Smooth muscle cell of the brain vasculature (primary cell): Measurements from ENCODE around the gene MAGI1.
"Not testable (repeated sequence)": the region's sequence is repeated elsewhere in the genome, so short reads cannot be mapped to it uniquely, and the experiment has no call there.

Source experiments
- DNase-seq: peaks from one replicate; pipeline ENCODE4 v3.0.0-alpha.2; 2012; ENCODE audit warnings: low read depth, low spot score

Gene MAGI1

DNA sequence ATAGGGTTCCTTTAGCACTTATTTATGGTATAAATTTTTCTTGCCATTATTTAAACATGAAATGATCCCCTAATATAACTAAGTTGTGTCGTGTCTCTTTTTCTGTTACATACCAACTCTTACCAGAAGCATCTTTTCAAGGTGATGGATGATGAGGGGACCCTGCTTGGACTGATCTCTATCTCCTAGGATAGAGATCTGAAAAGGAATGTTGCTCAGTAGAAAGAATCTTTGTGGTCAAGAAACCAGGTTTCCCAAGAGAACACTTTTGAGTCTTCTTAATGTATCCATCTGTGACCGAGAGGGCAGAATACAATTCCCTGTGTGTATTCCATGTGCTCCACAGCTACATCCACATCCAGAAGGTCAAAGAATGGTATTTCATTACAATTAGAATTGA is 409.7 kb downstream of the MAGI1 start:
- DNase-seq, result no peak

DNA sequence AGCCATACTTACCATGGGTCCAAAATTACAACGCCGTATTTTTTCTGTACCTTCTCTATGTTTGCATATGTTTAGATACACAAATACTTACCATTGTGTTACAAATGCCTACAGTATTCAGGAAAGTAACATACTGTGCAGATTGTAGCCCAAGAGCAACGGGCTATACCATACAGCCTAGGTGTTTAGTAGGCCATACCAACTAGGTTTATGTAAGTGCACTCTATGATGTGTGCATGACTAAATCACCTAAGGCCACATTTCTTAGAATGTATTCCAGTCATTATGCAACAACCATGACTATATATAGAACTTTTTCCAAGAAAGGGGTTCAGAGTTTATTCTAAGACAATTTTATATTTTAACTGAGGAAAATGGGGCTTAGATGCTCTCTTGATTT is 411.7 kb downstream of the MAGI1 start:
- no peak for DNase-seq

DNA sequence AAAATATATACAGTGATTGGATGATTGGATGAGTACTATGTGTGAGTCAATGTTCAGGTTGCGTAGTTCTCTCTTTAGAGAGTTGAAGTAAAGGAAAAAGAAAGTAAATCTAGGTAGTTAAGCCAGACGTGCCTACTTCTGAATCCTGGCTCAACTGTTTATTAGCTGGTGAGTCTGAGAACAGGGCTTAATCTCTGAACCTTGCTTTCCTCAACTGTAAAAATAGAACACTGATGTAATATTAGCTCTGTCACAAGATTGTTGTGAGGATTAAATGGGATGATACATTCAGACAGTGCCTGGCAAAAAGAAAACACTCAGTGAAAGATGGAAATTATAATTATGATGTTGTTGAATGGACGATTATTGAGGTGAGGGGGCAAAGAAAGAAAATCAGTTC is 413.4 kb downstream of the MAGI1 start:
- DNase-seq, result no peak

DNA sequence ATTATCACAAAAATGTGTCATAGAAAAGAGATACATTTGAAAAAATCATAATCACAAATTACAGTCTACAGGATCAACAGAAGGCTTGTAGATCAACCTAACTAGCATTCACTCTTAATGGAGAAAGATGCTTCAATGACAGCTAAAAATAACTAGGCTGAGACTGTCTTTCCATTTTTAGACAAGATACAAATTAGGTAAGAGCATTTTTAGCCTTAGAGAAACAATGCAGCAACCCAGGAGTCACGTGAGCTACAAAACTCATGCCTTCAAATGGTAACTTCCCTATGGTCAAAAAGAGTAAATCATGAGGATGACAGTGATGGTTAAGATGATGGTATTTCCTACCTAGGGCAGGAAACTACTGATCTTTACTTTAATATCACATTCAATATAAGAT is 415.4 kb downstream of the MAGI1 start:
- no peak for DNase-seq

DNA sequence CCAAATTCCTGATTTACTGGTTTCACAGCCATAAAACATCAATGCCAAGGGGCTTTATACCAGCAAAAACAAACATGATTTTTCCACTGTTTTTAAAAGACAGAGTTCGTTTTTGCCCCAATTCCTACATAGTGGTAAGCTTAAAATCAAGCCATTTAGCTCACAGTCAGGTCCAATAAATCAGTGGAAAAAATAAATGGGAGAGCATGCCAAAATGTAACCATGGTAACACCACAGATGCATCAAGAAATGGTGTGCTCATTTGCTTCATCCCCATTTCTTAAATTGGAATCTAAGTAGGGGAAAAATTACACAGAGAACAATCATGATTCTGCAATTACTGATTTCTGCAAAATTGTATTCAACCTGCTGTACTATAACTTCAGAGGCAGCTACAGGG is 418.8 kb downstream of the MAGI1 start:
- DNase-seq, result no peak

DNA sequence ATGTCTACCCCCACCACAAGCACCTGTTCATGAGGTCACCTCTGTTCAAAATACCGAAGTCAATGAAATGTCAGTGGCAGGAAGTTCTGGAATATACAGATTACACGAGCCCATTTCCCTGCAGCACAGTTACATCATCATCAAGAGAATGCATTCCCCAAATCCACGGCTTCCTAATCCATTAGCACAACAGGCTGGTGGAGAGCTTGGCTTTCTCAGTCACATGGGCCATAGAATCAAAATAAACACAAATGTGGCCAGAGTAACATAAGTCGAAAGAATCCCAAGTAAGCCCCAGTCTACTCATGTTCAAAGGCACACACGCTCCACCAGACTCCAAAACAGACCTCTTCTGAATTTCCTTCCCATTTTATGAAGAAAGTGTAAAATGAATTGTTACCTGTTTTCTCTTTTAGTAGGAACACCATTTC is 419.3 kb downstream of the MAGI1 start:
- no peak for DNase-seq

DNA sequence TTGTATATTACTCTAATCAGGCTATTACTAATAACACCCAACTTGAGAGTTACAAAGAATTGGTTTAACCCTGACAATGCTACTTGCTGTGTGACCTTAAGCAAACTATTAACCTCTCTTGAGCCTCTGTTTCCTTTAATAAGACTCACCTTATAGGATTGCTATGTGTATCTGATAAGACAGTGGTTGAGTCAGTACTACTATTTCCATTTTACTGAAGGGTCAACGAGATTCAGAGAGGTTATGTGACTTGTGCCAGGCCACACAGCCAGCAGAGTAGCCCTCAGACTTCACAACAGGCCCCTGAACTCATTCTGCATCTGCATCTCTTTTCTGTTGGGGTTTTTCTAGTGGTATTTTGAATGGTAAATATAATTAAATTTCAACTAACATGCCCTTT is 420.1 kb downstream of the MAGI1 start:
- DNase-seq, result no peak

DNA sequence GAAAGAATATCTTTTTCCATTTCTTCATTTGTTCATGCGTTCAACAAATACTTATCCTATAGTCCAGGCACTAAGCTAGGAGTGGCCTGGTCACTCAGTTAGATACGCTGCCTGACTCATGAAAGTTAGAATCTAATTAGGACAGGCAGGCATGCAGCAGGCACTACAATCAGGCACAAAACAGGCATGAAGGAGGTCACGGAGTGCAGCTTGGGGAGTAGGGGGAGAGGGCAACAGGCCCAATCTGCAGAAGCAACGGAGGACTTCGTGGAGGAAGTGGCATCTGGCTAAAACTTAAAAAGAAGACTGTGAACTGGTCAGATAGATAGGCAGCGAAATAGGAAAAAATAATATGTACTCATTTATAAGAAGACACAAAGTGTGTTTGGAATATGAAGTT is 420.9 kb downstream of the MAGI1 start:
- DNase-seq, result no peak

DNA sequence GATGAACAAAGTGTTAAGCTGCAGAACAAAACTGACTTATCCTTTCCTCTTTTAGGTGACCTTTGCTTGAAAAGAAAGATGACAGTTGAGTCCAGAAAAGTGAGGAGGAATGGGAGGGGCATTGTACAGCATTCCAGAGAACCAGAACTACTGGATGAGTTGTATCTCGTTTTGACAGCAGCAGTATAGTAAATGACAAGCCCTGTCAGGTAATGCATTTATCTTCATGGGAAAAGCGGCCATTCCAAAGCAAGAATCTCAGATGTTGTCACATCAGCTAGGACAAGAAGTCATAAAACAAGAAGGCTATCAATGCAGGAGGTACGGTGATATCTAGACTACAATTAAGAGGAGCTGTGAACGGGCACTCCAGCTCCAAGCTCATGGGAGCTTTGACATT is 421.5 kb downstream of the MAGI1 start:
- no peak for DNase-seq

DNA sequence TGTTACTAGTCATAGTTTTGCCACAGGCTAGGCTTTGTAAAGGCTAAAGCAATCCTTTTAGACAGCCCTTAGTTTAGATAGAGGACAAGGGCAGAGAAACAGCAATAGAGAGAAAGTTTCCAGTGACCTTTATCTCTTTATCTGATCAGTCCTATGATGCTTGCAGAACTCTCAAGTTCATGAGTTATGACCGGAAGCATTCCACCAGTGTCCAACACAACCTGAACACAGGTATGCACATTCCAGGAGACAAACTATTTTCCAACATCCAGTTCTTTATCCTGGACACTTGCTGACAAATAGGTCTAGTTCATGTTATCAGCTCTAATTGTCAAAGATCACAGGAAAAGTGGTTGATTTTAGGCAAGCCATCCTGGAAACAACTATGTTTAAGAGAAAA is 422.2 kb downstream of the MAGI1 start:
- DNase-seq, result no peak

DNA sequence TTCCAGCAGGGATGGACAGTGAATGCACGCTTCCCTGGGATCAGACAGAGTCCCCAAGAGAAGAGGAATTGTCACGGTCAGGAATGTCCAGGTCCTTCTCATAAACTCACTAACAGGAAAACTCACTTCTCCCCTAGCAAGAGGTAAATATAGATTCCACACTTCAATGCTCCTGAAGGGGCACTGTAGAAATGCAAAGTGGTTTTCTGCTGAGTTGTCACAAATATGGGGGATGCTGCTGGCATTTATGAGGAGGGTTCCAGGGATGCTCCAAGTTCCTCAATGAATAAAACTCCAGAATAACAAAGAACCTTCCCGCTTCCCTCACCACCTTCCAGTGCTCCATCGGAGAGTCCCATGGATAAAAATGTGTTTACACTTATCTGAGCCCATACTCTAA is 423.4 kb downstream of the MAGI1 start:
- DNase-seq, result no peak

DNA sequence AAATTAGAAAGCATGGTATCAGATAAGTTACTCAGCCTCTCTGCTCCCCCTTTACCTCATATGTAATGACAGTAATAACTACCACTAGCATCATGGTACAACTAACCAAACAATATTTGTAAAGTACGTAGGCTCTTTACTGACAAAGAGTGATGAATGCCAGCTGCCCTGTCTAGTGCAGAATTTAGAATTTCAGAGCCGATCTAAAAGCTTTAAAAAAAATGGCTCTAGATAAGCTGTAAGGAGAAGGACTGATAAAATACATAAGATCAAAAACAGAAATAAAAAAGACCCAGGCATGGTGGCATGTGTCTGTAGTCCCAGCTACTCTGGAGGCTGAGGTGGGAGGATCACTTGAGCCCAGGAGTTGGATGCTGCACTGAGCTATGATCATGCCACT is 424.1 kb downstream of the MAGI1 start:
- no peak for DNase-seq

DNA sequence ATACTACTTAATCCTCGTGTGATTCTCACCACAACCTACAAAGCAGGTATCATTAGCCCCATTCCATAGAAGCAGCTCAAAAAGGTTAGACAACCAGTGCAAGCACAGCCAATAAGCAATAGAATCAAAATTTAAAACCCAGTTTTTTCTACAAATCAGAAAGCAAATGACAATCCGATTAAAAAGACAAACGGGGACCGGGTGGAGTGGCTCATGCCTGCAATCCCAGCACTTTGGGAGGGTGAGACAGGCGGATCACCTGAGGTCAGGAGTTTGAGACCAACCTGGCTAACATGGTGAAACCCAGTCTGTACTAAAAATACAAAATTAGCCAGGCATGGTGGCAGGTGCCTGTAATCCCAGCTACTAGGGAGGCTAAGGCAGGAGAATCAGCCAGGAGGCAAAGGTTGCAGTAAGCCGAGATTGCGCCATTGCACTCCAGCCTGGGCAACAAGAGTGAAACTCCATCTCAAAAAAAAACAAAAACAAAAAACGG is 430.7 kb downstream of the MAGI1 start:
- DNase-seq, result not testable (repeated sequence)

DNA sequence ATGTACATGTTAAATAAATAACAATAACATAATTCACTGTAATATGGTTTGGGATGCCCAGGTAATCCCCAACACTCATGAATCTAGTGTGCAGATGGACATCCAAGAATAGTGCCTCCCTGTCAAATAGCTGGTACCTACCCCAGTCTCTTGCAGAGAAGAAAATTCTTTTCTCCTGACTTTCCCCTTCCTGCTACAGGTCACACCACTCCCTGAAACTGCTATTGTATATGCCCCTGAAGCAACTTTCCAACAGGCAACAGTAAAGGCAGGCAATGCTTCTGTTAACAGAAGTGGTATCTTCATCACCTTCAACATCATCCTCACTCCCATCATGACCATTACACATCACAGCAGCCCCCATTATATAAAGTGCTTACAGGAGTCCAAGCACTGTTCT is 431.6 kb downstream of the MAGI1 start:
- DNase-seq, result no peak

DNA sequence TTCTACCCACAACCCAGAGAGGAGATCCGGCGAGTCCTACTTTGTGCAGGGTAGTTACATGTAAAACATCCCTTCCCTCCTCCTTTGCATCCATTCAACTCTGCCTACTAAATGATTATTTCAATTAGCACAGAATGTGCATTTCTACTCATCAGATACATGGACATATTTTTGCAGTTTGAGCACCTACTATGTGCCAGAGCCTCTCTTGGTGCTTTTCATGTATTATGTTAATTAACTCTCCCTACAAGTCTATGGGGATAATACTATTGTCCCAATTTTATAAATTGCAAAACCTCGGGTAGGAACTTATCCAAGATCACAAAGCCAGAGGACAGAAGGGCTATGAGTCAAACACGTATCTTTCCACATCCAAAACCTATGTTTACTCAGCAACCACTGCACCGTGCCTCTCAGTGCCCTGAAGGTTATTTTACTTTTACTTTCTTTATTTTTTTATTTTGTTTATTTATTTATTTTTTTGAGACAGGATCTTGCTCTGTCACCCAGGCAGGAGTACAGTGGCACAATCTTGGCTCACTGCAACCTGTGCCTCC is 432.8 kb downstream of the MAGI1 start:
- DNase-seq, result no peak

DNA sequence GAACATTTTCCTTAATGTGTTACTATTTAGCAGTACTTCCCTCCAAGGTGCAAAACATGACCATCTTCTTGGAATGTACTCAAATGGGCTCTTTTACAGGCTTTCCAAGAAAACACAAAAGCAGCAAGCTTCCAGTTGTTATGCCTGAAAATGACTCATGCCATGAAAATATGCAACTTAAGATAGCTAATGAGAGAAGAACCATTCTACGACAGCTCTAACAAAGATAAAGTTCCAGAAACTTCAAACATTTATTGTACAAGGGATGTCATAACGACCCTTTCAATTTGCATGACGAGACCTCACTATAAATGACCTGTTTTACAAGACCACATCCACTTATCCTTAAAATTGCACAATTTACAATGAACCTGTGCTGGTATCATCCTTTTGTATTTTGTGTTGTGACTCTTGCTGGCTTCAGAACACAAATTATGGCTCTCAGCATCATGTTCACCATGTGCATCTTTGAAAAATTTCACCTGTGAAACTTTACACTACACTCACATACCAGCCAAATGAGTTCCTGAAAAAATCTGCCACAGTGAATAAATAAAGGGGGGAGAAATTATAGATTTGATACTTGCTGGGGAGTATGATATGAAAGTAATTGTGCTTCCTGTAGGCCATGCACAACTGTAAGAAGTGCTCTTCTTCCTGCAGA is 433.7 kb downstream of the MAGI1 start:
- DNase-seq, result no peak

DNA sequence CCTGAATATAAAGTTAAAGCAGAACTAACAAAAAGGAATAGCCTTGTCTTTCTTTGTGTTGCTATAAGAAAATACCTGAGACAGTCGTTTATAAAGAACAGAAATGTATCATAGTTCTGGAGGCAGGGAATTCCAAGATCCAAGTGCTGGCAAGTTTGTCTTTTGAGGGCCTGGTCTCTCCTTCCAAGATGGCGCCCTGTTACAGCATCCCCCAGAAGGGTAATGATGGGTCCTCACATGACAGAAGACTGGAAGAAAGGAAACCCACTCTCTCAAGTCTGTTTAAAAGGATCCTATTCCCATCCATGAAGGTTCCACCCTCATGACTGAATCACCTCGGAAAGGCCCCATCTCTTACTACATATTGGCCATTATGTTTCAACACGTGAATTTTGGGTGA is 435.1 kb downstream of the MAGI1 start:
- DNase-seq, result no peak

DNA sequence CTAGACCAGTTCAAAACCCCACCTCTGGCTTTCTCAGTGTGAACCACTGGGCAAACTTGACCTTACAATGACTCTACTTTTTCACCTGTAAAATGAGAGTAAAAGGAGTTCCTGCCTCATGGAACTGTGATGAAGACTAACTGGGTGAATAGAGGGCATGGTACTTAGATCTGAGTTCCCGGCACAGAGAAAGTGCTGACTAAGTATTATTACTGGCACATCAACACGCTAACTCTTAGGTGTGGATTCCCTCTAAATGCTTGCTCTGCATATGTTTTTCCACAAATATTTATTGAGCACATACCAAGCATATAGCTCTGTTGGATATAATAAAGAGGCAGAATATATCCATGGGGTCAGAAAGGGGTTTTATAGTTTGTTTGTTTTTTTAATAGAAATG is 437.8 kb downstream of the MAGI1 start:
- no peak for DNase-seq

DNA sequence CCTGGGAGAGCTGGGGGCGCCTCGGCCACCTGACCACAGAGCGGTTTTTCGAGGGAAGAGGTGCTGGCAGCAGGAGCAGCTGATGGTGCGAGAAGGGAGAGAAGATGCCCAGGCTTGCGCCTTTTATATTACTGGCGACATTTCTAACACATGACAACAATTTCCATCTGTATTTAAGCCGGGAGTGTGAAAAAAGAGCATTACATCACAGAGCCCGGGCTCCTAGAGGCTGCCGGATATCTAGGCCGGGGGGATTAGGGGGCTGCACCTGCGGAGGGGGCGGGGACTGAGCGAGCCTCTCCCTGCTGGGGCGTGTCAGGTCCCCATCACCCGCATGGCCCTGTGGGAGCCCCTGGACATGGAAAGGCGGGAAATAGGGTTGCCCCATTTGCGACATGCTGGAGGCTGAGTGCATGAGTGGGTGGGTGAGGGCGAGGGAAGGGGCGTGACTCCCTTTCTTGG is 440.7 kb downstream of the MAGI1 start:
- no peak for DNase-seq

DNA sequence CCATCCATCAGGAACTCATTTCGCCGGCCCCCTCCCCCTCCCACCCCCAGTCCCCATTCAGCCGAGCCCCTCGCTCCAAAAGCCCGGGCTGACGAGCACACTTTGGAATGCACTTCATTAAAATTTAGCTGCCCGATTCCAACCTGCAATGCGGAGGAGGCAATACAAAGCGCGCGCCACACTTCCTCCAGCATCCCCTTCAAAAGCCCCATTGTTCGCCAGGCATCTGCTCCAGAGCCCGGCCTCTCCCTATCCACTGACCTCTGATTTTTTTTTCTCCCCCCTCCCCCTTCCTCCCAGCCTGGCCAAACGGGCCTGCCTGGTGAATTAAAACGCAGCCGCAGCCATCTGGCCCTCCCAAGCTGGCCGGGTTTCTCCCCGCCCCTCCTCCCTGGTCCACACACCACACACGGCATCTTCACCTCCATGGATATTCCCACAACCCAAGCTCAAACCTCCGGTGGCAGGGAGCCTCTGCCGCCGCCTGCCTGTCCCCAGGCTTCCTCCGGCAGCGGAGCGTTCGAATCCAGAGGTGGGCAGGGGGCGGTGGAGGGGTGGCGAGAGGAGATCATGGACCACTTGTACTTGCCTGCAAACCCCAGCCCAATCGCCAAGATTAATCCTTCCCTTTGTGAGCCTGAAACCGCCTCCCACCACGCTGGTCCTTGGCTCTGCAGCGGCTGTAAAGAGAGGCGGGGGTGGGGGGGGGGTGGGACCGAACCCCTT is 441.3 kb downstream of the MAGI1 start:
- no peak for DNase-seq

DNA sequence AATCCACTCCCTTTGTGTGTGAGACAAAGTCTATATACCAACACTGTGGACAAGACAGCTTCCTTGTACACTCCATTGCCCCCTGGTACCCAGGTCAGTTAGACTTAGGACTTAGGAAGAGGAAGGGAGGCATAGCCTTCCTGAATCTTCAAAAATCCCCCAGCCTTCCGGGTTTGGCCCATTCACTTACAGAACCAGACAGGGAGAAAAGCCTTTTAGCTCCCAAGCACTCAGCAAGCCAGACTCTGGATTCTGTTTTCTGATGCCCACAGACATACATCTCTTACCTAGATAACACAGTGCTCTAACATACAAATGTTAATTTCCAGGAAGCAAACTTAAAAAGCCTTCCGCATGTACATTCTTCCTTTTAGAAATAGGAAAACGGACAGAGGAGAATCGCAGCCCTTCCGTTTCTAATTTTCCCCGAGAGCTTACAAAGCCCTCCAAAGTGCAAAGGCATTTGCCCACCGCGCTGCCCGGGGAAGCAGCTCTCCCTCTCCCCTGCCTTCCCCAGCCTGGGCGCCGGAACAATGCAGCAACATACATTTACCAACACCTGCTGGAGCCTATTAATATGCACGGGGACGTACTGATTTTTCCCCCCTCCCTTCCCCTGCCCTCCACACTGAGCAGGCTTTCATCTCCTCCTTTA is 442.0 kb downstream of the MAGI1 start:
- DNase-seq, result no peak

DNA sequence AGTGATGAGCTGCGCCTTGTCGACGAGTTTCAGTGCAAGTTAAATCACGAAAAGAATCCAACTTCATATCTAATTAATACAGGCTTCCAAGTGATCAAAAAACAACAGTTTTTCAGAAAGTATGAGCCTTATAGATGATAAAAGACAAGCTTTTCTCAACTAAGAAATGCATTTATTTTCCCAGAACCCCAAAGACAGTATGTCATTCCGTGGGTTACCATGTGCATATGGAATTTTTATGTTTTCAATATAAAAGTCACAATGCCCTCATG is 442.8 kb downstream of the MAGI1 start:
- no peak for DNase-seq
